ENCODE results near the gene BRD3OS.

DNA sequence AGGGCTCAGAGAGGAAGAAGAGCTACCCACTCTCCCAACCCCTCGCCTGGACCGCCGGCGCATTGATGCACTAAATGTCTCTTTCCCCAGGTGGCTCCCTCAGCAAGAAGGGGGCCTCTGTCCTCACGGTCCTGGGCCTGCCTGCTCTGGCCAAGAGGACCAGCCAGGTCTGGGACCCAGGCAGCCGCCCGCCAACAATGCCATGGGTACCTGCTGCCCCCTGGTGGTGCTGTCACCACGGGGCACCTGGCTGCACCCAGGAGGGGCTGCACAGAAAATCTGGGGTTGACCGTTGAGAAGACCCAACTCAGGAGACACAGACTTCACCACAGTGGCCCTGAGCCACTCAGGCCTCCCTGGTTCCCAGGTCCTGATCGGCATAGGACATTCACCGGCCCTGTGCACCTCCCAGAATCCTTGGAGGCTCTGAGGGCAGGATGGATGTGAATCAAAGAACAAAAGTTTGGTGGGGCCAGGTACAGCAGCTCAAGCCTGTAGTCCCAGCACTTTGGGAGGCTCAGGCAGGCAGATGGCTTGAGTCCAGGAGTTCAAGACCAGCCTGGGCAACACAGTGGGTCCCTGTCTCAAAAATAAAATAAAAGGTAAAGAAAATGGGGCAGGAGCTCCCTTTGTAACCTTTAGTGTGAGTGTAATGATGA is 30.8 kb upstream of the BRD3OS start:
- no peak for TF ChIP-seq EZH2 (IDR thresholded peaks at IDR 0.05; ENCODE audit: low read length, missing control alignments)
- TF ChIP-seq, protein P1, sequence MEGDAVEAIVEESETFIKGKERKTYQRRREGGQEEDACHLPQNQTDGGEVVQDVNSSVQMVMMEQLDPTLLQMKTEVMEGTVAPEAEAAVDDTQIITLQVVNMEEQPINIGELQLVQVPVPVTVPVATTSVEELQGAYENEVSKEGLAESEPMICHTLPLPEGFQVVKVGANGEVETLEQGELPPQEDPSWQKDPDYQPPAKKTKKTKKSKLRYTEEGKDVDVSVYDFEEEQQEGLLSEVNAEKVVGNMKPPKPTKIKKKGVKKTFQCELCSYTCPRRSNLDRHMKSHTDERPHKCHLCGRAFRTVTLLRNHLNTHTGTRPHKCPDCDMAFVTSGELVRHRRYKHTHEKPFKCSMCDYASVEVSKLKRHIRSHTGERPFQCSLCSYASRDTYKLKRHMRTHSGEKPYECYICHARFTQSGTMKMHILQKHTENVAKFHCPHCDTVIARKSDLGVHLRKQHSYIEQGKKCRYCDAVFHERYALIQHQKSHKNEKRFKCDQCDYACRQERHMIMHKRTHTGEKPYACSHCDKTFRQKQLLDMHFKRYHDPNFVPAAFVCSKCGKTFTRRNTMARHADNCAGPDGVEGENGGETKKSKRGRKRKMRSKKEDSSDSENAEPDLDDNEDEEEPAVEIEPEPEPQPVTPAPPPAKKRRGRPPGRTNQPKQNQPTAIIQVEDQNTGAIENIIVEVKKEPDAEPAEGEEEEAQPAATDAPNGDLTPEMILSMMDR (conservative IDR thresholded peaks at IDR 0.05 in 1 of 2, IDR thresholded peaks at IDR 0.05 in 1 of 2; ENCODE audit: low read depth in 1 of 2, low read length in 2 of 2), result peak; percentile 94 to 95
